ENCODE measurements around the gene SENP1. TPM values are rescaled to one million over a fixed set of nuclear protein-coding genes. Genes with fewer than 3 reads are reported as not detected.

SENP1 gene
- total RNA-seq, 2 experiments from 2014 or later: 45.6 to 50.1 TPM

DNA sequence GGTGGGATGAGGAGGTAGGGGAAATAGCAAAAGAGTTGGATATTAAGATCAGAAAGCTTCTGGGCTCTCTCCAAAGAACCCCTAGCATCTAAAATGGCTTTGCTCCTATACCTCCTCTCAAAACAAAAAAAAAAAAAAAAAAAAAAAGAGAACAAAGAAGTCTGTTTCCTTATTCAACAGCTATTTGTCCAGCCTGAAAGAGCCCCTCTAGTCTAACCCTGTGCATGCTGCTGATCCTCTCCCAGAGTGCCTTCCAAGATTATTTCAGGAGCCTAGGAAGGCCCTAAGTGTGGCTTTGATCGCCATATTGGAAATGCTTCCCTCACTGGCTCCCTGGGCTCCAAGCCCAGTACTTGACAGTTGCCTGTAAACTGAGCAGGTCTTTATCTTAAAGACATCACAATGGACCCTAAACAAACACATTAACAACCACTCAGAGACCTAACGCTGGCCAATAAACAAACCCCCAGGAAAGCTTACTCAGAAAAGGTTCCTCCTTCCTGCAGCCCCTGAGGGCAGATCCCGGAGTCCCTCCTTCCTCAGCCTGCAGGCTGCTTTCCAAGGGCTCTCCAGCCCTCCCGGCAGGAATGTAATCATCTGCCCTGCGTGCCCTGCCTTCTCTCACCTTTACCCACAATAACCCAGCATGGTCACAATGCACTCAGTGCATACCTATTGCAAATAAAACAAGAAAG lies 84.2 kb downstream of the SENP1 start:
- no peak for DNase-seq
- Mint-ChIP-seq H3K4me1 (ENCODE audit: low read depth) (peaks cover 12% of the 10 kb centered on the region), H3K9me3 (ENCODE audit: insufficient read depth) (no peaks in the 10 kb centered on the region), H3K27me3 (ENCODE audit: low read depth) (peaks cover 43% of the 10 kb centered on the region), H3K36me3 (ENCODE audit: low read depth) (no peaks in the 10 kb centered on the region), H3K4me3 (no peak overlapping the region), H3K27ac (no peak overlapping the region)
- CTCF ChIA-PET: interaction anchor here (1.2 kb wide), 1 partner anchor 16 kb away, joined by 3 read pairs; no protein-coding TSS in a partner anchor
- POLR2A ChIA-PET: no interaction called here
- no peak for ATAC-seq

DNA sequence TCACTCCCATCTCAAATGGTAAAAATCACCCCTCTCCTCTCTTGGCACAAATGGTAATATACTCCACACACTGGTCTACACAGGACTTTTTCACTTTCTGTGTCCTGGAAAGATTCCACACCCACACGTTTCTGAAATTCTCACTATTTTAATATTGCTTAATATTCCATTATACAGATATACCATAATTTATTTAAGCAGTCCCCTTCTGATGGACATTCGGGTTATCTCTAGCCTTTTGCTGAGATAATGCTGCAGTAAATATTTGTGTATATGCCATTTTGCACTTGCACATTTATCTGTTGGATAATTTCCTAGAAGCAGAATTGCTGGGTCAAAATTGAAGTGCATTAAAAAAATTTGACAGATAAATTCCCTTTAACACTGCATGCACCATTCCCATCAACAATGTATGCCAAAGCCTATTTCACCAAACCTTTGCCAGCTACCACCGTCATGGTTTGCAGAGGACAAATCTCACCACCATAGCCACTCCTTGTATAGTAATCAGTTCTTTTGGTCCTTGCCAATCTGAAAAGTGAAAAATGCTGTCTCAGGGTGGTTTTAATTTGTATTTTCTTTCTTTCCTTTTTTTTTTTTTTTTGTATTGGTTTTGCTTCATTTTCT lies 86.1 kb downstream of the SENP1 start:
- H3K4me3 Mint-ChIP-seq: no peak overlapping the region
- no peaks in the 10 kb centered on the region for H3K36me3 Mint-ChIP-seq (ENCODE audit: low read depth)
- peaks cover 48% of the 10 kb centered on the region for H3K27me3 Mint-ChIP-seq (ENCODE audit: low read depth)
- no peak for DNase-seq
- no peak overlapping the region for H3K27ac Mint-ChIP-seq
- no peak for ATAC-seq
- peaks cover 7% of the 10 kb centered on the region for H3K4me1 Mint-ChIP-seq (ENCODE audit: low read depth)
- ChIA-PET CTCF (no interaction called here), POLR2A (no interaction called here)
- H3K9me3 Mint-ChIP-seq (ENCODE audit: insufficient read depth): no peaks in the 10 kb centered on the region

DNA sequence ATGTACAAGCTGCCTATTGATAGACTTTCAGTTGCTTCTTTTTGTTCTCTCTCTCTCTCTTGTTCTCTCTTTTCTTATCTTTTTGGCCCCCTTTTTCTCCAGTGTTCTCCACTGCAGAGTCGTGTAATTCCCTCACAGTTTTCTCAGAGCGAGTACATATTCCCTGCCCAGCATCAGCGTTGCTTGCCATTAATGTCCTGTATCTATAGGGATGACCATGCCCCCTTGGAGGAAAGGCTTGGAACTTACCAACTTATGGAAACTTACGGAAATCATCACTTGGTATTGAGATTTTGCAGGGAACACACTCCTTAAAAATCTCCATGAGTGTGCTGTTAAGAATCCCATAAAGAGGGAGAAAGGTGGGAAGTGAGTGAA lies 87.3 kb downstream of the SENP1 start:
- no peak for DNase-seq
- Mint-ChIP-seq H3K9me3 (ENCODE audit: insufficient read depth) (no peaks in the 10 kb centered on the region), H3K27ac (no peak overlapping the region), H3K27me3 (ENCODE audit: low read depth) (peaks cover 54% of the 10 kb centered on the region), H3K4me1 (ENCODE audit: low read depth) (no peaks in the 10 kb centered on the region), H3K36me3 (ENCODE audit: low read depth) (no peaks in the 10 kb centered on the region), H3K4me3 (no peak overlapping the region)
- ChIA-PET POLR2A (no interaction called here), CTCF (no interaction called here)
- no peak for ATAC-seq

DNA sequence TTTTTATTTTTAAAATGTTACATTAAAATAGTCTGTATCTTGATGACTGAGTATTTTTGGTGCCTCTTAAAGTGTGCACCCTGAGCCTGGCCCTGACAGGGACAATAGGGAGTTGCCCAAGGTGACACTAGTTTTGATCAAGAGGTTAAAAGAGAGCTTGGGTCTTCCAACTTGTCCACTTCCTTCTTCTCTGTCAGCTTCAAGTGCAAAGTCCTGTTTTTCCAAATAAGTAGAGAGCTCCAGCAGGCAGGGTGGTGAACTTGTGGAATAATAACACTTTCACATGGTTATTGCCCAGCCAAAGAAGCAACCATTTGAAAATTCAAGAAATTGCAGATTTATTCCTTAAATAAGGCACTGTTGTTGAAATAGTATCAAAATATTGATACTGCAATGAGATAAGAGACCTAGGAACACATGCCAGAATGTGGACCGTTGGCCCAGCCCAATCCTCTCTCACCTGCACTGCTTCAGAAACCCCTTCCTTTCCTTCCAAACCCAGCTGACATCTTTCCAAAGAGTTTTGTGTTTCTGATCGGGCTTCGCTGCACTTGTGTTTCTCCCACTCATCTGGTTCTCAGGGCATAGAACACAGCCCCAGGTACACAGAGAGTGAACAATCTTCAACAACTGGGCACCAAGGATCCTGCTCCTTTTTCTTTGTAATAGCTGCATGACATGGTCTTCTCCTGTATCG lies 87.8 kb downstream of the SENP1 start:
- no peaks in the 10 kb centered on the region for H3K36me3 Mint-ChIP-seq (ENCODE audit: low read depth)
- H3K27me3 Mint-ChIP-seq (ENCODE audit: low read depth): peaks cover 56% of the 10 kb centered on the region
- no peak for ATAC-seq
- H3K27ac Mint-ChIP-seq: no peak overlapping the region
- ChIA-PET POLR2A (no interaction called here), CTCF (interaction anchor here (1.3 kb wide), 1 partner anchor 17 kb away, joined by 3 read pairs; no protein-coding TSS in a partner anchor)
- DNase-seq: no peak
- H3K4me1 Mint-ChIP-seq (ENCODE audit: low read depth): no peaks in the 10 kb centered on the region
- no peak overlapping the region for H3K4me3 Mint-ChIP-seq
- no peaks in the 10 kb centered on the region for H3K9me3 Mint-ChIP-seq (ENCODE audit: insufficient read depth)

DNA sequence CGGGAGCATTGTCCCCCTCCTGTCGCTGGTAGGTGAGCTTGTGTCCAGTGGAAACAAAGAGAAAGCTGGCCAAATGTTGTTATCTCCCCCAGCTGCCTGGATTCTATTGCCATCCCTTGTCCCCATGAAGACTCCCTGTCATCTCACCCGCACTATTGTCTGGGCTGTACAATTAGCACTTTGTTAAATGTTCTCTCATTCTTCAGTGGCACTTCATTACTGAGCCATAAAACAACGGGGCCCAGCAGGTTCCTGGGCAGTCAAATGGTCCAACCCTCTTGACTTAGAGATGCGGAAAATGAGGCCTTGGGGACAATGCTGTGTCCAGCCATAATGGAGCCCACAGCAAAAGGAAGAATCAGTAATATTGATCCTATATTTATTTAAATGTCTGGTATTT lies 88.4 kb downstream of the SENP1 start:
- DNase-seq (no peak), ATAC-seq (no peak)
- no peak overlapping the region for H3K4me3 Mint-ChIP-seq
- CTCF ChIA-PET: interaction anchor here (1.3 kb wide), 1 partner anchor 16 kb away, joined by 3 read pairs; no protein-coding TSS in a partner anchor
- no peak overlapping the region for H3K27ac Mint-ChIP-seq
- no peaks in the 10 kb centered on the region for H3K4me1 Mint-ChIP-seq (ENCODE audit: low read depth)
- POLR2A ChIA-PET: no interaction called here
- H3K9me3 Mint-ChIP-seq (ENCODE audit: insufficient read depth): no peaks in the 10 kb centered on the region
- peaks cover 55% of the 10 kb centered on the region for H3K27me3 Mint-ChIP-seq (ENCODE audit: low read depth)
- H3K36me3 Mint-ChIP-seq (ENCODE audit: low read depth): no peaks in the 10 kb centered on the region

DNA sequence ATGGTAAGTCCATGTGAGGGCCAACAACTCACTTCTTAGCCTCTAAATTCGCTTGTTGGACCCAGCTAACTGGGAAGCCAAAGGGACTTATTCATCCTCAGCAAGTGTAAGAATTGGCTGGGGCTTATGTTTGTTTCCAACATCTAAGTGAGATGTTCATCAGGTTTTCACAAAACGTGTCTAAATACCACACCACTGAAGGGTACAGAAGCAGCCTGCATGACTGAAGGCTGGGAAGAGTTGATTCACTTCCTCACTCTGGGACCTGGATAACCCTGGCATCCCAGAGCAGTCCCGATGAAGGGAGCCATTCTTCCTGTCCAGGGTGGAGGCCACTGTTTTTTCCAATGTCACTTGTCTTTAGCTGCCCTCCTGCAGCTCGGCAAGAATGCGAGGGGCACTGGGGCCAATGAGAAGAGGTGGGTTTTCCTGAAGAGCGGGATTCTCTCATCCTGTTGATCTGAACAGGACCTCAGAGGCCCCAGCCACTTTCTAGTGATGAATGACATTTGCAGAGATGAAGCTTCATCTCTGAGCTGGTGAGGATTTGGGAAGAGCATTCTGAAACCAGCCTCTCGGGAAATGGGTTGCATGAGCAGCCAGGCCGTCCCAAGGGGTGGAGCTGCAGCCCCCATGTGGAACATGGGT lies 89.4 kb downstream of the SENP1 start:
- no peak for DNase-seq
- Mint-ChIP-seq H3K9me3 (ENCODE audit: insufficient read depth) (no peaks in the 10 kb centered on the region), H3K36me3 (ENCODE audit: low read depth) (no peaks in the 10 kb centered on the region), H3K27me3 (ENCODE audit: low read depth) (peaks cover 52% of the 10 kb centered on the region), H3K27ac (no peak overlapping the region), H3K4me1 (ENCODE audit: low read depth) (no peaks in the 10 kb centered on the region), H3K4me3 (no peak overlapping the region)
- no peak for ATAC-seq
- ChIA-PET POLR2A (no interaction called here), CTCF (interaction anchor here (1.3 kb wide), 1 partner anchor 15 kb away, joined by 3 read pairs; no protein-coding TSS in a partner anchor)

DNA sequence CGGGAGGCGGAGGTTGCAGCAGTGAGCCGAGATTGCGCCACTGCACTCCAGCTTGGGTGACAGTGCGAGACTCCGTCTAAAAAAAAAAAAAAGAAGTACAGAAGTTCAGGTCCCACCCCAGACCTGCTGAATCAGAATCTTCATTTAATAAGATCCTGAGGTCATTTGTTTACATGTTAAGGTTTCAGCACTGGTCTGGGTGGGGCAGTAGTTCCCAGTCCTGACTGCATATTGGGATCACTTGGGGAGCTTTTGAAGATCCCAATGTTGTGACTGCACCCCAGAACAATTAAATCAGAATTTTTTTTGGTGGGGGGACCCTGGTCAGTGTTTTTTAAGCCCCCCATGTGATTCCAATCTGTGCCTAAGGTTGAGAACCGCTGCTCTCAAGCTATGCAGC lies 89.9 kb downstream of the SENP1 start:
- POLR2A ChIA-PET: no interaction called here
- Mint-ChIP-seq H3K27me3 (ENCODE audit: low read depth) (peaks cover 53% of the 10 kb centered on the region), H3K27ac (no peak overlapping the region), H3K36me3 (ENCODE audit: low read depth) (no peaks in the 10 kb centered on the region), H3K4me1 (ENCODE audit: low read depth) (no peaks in the 10 kb centered on the region), H3K4me3 (no peak overlapping the region), H3K9me3 (ENCODE audit: insufficient read depth) (no peaks in the 10 kb centered on the region)
- CTCF ChIA-PET: interaction anchor here (2.1 kb wide), 1 partner anchor 10 kb away, joined by 6 read pairs; no protein-coding TSS in a partner anchor
- ATAC-seq (no peak), DNase-seq (no peak)

DNA sequence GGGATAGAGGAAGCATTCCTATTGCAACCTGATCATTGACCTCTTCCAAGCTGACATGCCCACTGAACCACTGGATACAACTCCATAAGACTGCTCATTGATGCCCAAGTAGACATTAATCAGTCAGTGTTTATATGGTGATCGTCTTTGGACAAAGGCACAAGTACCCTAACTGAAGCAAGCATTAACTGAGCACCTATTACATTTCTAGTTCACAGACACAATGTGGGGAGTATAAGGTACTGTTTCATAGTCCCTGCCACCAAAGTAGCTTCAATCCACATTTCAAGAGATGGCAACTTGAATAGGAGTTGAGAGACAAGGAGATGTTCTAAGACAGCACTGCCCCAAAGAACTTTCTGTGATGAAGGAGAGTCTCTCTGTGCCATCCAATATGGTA lies 90.8 kb downstream of the SENP1 start:
- ChIA-PET CTCF (interaction anchor here (1.3 to 2.1 kb wide), 2 partner anchors 9 to 12 kb away, joined by 3 to 6 read pairs; no protein-coding TSS in a partner anchor), POLR2A (no interaction called here)
- H3K4me3 Mint-ChIP-seq: no peak overlapping the region
- peaks cover 55% of the 10 kb centered on the region for H3K27me3 Mint-ChIP-seq (ENCODE audit: low read depth)
- no peaks in the 10 kb centered on the region for H3K9me3 Mint-ChIP-seq (ENCODE audit: insufficient read depth)
- ATAC-seq (no peak), DNase-seq (no peak)
- no peaks in the 10 kb centered on the region for H3K4me1 Mint-ChIP-seq (ENCODE audit: low read depth)
- H3K27ac Mint-ChIP-seq: no peak overlapping the region
- H3K36me3 Mint-ChIP-seq (ENCODE audit: low read depth): no peaks in the 10 kb centered on the region

DNA sequence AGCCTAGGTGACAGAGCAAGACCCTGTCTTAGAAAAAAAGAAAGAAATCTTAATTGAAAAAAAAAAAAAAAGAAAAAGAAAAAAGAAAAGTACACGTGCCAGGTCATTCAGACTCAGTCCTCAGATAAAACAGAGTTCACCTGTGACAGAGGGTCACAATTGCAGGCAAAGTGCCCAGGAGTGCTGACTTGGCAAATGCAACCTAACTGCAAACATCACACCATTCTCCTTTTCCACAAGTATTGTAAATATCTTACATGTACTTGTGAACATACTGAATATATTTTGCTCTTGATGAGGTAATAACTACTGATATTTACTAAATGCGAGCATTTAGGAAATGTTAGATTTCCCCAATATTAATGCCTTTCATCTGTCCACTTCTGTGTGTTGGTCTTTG lies 92.6 kb downstream of the SENP1 start:
- Mint-ChIP-seq H3K27me3 (ENCODE audit: low read depth) (peaks cover 65% of the 10 kb centered on the region), H3K4me1 (ENCODE audit: low read depth) (no peaks in the 10 kb centered on the region), H3K4me3 (no peak overlapping the region), H3K36me3 (ENCODE audit: low read depth) (no peaks in the 10 kb centered on the region), H3K27ac (no peak overlapping the region), H3K9me3 (ENCODE audit: insufficient read depth) (no peaks in the 10 kb centered on the region)
- POLR2A ChIA-PET: no interaction called here
- ATAC-seq: no peak
- CTCF ChIA-PET: no interaction called here
- no peak for DNase-seq

DNA sequence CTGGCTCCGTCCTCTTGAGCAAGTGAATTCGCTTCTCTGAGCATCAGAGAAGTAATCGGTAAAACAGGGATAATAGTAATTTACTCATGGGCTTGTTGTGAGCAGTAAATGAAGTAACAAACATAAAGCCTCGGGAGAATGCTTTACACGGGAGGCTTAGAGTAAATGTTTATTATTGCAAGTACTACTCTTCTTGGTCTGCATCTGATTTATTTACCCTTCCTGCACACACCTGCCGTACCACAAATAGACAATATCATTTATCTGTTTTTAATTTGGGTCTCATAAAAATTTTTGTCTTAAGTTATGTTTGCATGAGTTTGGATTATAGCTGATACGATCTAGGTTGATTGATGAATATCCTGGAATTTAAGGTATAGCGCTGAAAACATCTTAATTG lies 93.8 kb downstream of the SENP1 start:
- ChIA-PET POLR2A (no interaction called here), CTCF (no interaction called here)
- no peaks in the 10 kb centered on the region for H3K4me1 Mint-ChIP-seq (ENCODE audit: low read depth)
- ATAC-seq (no peak), DNase-seq (no peak)
- peaks cover 70% of the 10 kb centered on the region for H3K27me3 Mint-ChIP-seq (ENCODE audit: low read depth)
- no peak overlapping the region for H3K27ac Mint-ChIP-seq
- H3K36me3 Mint-ChIP-seq (ENCODE audit: low read depth): no peaks in the 10 kb centered on the region
- no peaks in the 10 kb centered on the region for H3K9me3 Mint-ChIP-seq (ENCODE audit: insufficient read depth)
- no peak overlapping the region for H3K4me3 Mint-ChIP-seq

DNA sequence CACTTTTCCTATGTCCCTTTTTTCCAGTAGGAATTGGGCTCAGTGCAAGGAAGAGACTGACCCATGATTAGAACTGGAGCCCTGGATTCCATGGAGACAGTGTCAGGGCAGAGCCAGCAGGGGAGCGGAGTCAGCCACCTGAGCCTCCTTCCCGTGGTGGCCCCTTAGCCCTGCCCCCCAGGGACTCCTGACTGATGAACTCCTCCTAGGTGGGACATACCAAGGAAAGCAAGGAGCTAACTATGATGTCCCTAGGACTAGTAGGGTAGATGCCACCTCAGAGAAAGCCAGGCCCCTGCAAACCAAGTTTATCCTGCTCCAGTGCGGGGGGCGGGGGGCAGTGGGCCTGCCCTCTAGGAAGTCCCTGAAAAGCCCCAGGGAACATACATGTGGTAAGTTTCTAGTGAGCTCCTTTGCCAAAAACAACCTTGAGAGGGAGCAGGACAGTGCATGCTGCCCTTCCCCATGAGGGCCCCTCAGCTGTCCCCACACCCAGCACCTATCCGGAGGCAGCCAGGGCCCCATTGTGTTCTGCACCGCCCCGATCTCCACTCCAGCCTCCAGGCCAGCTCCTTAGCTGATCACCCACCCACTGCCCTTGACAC lies 95.4 kb downstream of the SENP1 start:
- ATAC-seq: no peak
- Mint-ChIP-seq H3K27ac (no peak overlapping the region), H3K4me3 (no peak overlapping the region), H3K4me1 (ENCODE audit: low read depth) (peaks cover 1% of the 10 kb centered on the region), H3K9me3 (ENCODE audit: insufficient read depth) (no peaks in the 10 kb centered on the region), H3K36me3 (ENCODE audit: low read depth) (no peaks in the 10 kb centered on the region), H3K27me3 (ENCODE audit: low read depth) (peaks cover 75% of the 10 kb centered on the region)
- ChIA-PET CTCF (interaction anchor here (1.6 kb wide), 1 partner anchor 47 kb away, joined by 5 read pairs; the partner anchor contains the start of gene TMEM106C), POLR2A (no interaction called here)
- DNase-seq: no peak
